Neutrophil (primary cell): Measurements from ENCODE around the gene KIAA1958.

Source experiments
- H3K27ac ChIP-seq: fragments of 200-600 bp; sonication (generic); 2 replicates; pipeline ENCODE4 v1.5.1; 2016; ENCODE audit warnings: mild to moderate bottlenecking, moderate library complexity
- H3K27me3 ChIP-seq: fragments of 200-600 bp; sonication (generic); 2 replicates; pipeline ENCODE4 v1.6.0; 2016; ENCODE audit warnings: mild to moderate bottlenecking
- H3K36me3 ChIP-seq: fragments of 200-600 bp; sonication (generic); 2 replicates; pipeline ENCODE4 v1.5.1; 2017
- H3K4me1 ChIP-seq, 2 experiments: fragments of 200-600 bp in 1 of 2; sonication (generic) in 1 of 2; 1 replicate in 1 of 2; 2 replicates in 1 of 2; pipeline versions ENCODE4 v1.5.1 to v1.6.1; 2013 to 2016; ENCODE audit warnings: low read depth in 1 of 2, low read length in 1 of 2, mild to moderate bottlenecking in 1 of 2, moderate library complexity in 1 of 2; ENCODE audit not compliant: control insufficient read depth in 1 of 2, insufficient read depth in 1 of 2
- H3K4me3 ChIP-seq, 2 experiments: fragments of 200-600 bp in 1 of 2; sonication (generic) in 1 of 2; 1 replicate in 1 of 2; 2 replicates in 1 of 2; pipeline ENCODE4 v1.5.1; 2013 to 2016; ENCODE audit warnings: low read depth in 1 of 2, low read length in 1 of 2, mild to moderate bottlenecking in 1 of 2, moderate library complexity in 1 of 2
- H3K9me3 ChIP-seq: fragments of 200-600 bp; sonication (generic); 2 replicates; pipeline ENCODE4 v1.5.1; 2016
- TF ChIP-seq, protein P1 (sequence below): fragments of 200-600 bp; sonication (generic); IDR thresholded peaks from 2 replicates; pipeline ENCODE4 v1.5.1; 2016; ENCODE audit warnings: antibody characterized with exemption

The KIAA1958 gene

DNA sequence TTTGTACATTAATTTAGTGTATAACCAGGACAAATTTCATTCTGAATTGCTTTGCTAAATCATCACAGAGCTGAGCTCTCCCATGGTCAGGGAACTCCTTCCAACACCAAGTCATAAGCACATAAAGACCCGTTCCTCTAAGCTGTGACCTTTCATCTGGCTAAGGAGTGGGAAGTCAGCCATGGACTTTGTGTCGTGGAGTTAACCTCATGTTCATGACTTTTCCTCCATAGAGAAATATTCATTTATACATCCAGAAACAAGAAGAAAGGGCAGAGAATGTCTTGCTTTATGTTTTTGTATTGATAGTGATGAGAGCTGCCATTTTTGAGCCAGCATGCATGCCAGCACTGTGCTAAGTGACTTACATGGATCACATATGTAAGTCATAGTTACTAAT lies 133.8 kb downstream of the KIAA1958 start:
- Histone ChIP-seq H3K27ac (no peak overlapping the region), H3K9me3 (no peaks in the 10 kb centered on the region)
- TF ChIP-seq, protein P1, sequence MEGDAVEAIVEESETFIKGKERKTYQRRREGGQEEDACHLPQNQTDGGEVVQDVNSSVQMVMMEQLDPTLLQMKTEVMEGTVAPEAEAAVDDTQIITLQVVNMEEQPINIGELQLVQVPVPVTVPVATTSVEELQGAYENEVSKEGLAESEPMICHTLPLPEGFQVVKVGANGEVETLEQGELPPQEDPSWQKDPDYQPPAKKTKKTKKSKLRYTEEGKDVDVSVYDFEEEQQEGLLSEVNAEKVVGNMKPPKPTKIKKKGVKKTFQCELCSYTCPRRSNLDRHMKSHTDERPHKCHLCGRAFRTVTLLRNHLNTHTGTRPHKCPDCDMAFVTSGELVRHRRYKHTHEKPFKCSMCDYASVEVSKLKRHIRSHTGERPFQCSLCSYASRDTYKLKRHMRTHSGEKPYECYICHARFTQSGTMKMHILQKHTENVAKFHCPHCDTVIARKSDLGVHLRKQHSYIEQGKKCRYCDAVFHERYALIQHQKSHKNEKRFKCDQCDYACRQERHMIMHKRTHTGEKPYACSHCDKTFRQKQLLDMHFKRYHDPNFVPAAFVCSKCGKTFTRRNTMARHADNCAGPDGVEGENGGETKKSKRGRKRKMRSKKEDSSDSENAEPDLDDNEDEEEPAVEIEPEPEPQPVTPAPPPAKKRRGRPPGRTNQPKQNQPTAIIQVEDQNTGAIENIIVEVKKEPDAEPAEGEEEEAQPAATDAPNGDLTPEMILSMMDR, result no peak

DNA sequence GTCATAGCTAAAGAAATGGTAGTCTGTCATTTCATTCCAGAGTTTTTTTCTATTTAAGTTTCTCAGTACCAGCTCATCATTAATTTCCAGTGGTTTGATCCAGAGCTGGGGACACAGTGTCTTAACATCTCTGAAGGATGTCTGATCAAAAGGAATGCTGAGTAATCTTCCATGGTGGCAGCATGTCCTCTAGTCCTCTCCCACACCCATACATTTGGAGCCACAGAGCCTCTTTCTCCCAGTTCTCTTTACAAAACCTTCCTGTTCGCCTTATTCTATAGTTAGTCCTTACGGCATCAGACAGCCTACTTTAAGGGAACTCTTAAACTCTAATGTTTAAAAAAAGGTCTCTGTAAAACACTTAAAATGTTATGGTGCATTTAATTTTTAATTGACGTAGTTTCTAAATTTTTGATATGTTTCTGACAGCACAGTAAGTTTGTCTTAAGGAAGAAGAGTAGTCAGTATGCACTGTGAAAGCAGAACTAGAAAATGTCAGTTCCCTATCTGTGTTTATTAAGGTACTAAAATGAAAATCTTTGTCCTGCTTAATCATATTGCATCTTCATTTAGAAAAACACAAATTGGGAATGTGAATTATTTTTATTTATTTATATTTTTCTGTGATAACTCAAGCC lies 134.5 kb downstream of the KIAA1958 start:
- TF ChIP-seq, protein P1, result no peak
- Histone ChIP-seq H3K9me3 (no peaks in the 10 kb centered on the region), H3K4me3 (no peak overlapping the region), H3K27ac (no peak overlapping the region), H3K4me1 (no peaks in the 10 kb centered on the region), H3K27me3 (no peaks in the 10 kb centered on the region), H3K36me3 (peaks cover 9% of the 10 kb centered on the region)

More for the DNA sequence above, 133.8 kb downstream of the KIAA1958 start:
- Histone ChIP-seq H3K27me3 (no peaks in the 10 kb centered on the region), H3K4me3 (no peak overlapping the region), H3K36me3 (peaks cover 9% of the 10 kb centered on the region), H3K4me1 (no peaks in the 10 kb centered on the region)

DNA sequence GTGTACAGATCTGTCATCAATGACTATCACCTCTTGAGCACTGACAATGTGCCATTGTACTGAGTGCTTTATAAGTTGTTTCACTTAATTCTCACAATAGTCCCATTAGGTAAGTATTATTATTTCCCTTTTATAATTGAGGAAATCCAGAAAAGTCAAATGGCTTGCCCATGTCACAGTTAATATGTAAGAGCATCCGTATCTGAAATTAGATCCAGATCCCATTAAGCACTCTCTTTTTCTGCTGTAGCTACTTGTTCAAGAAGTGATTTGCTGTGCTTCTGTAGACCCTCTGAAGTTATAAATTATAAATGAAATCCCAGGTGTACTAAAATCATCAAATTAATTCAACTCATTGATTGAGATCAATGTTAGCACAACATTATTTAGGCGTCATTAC lies 136.6 kb downstream of the KIAA1958 start:
- H3K9me3 ChIP-seq, result no peaks in the 10 kb centered on the region
- H3K27ac ChIP-seq, result no peak overlapping the region
- no peaks in the 10 kb centered on the region for H3K4me1 ChIP-seq
- TF ChIP-seq, protein P1, result no peak
- peaks cover 5% of the 10 kb centered on the region for H3K36me3 ChIP-seq
- no peaks in the 10 kb centered on the region for H3K27me3 ChIP-seq
- H3K4me3 ChIP-seq, result no peak overlapping the region

DNA sequence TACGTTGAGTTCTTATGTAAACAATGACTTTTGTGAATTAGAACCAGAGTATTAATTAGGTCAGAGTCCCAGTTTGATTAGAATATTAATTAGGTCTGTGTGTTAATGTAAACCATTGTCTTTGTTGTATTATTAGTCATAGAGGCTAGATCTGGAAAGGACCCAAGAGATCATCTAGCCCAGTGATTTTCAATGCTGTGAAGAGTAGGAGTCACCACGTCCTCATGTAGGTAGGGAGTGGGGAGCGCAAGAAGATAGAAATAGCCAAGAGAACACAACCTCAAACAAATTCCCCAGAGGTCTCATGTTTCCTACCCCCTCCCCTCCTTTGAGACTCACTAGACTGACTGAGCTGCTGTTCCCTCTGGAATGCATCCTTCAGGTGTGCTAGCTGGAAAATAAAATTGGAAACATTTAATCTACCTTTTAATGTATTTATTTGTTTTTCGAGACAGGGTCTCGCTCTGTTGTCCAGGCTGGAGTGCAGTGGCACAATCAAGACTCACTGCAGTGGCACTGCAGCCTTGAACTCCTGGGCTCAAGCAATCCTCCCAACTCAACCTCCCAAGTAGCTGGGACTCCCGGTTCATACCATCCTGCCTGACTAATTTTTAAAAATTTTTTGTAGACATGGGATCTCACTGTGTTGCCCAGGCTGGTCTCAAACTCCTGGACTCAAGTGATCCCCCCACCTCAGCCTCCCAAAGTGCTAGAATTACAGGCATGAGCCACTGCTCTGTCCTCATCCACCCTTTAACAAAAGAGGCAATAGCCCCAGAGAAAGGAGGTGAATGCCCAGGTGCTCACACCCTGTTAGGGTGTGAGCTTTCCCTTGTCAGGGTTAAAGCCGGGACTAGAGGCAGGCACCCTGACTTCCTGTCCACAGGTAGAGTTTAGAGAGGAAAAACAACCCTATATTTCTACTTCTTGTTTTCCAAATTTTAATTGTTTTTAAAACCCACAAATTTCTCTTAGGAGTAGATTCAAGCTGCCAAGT lies 138.4 kb downstream of the KIAA1958 start:
- H3K4me1 ChIP-seq, result peaks cover 0 to 4% of the 10 kb centered on the region in 2 experiments
- no peak overlapping the region for H3K27ac ChIP-seq
- no peak overlapping the region for H3K4me3 ChIP-seq
- no peaks in the 10 kb centered on the region for H3K36me3 ChIP-seq
- H3K9me3 ChIP-seq, result no peaks in the 10 kb centered on the region
- no peaks in the 10 kb centered on the region for H3K27me3 ChIP-seq
- TF ChIP-seq, protein P1, result no peak

DNA sequence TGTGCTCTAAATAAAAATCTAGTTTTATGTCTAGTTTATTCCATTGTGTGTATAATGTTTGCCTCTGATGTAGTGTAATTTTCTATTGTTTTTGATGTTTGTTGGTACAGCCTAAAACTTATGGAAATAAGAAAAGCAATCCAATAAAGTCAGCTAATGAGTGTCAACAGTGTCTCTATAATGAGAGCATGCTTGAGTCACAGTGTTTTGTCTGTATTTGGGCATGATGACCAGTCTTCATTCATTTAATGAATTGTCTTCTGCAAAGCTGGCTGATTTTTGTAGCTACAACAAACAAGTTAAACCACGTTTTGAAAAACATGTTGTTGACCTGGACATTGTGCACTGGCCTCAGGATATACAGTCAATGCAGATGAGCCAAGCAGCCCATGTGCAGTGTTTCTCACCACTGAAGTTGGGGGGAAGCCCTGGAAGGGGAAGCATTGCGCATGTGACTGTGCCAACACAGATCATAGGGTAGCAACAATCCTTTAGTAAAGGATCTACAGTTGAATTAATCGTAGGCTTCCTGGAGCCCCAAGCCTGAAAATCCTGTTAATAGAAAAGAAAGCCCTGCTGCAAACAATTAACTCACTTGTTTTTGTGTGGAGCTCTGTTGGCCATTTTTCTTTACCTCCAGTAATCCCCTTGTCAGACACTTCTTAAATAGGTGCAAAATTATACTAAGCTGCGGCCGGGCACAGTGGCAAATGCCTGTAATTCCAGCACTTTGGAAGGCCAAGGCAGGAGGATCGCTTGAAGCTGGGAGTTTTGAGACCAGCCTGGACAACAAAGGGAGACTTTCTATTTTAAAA lies 143.3 kb downstream of the KIAA1958 start:
- TF ChIP-seq, protein P1, result no peak
- H3K9me3 ChIP-seq, result no peaks in the 10 kb centered on the region
- H3K4me3 ChIP-seq, result no peak overlapping the region
- H3K27ac ChIP-seq, result no peak overlapping the region
- H3K27me3 ChIP-seq, result no peaks in the 10 kb centered on the region
- peaks cover 0 to 9% of the 10 kb centered on the region in 2 experiments for H3K4me1 ChIP-seq
- H3K36me3 ChIP-seq, result no peaks in the 10 kb centered on the region
